Gastroesophageal sphincter (tissue), 3 donors: ENCODE results near the gene GATAD2A.

ENCODE experiments used
- CTCF ChIP-seq, 4 experiments: fragments of 200-600 bp in 2 of 4; fragments of 450-650 bp in 2 of 4; sonication (generic) in 1 of 4; IDR thresholded peaks; one replicate each; pipeline ENCODE4 v1.5.1; 2017 to 2019; ENCODE audit warnings: antibody characterized with exemption in 4 of 4, mild to moderate bottlenecking in 2 of 4, moderate library complexity in 2 of 4
- EP300 ChIP-seq: sonication (generic); formaldehyde crosslinking; IDR thresholded peaks from one replicate; pipeline ENCODE4 v1.6.1; 2017; ENCODE audit warnings: antibody characterized with exemption, mild to moderate bottlenecking
- POLR2A ChIP-seq, 2 donors: fragments of 450-650 bp; IDR thresholded peaks; one replicate each; pipeline ENCODE4 v1.6.1; 2017; ENCODE audit warnings: antibody characterized with exemption in 2 of 2, mild to moderate bottlenecking in 2 of 2, moderate library complexity in 1 of 2
- POLR2AphosphoS5 ChIP-seq: sonication (generic); formaldehyde crosslinking; IDR thresholded peaks from one replicate; pipeline ENCODE4 v1.6.1; 2017; ENCODE audit warnings: antibody characterized with exemption

- TF ChIP-seq POLR2A (IDR thresholded peaks at IDR 0.05) (no peak), CTCF (IDR thresholded peaks at IDR 0.05) (no peak), POLR2AphosphoS5 (no peak), EP300 (no peak)
Observed at GRCh38 chr19:19533841-19534240, 128.4 kb downstream of the GATAD2A start.
